Activated CD8-positive, alpha-beta memory T cell treated with anti-CD3 and anti-CD28 coated beads, Interleukin-2, amount 50 U/mL, for 1 hour (primary cell): ENCODE measurements around the gene GYG1.

ENCODE experiments used
- DNase-seq: peaks from one replicate; pipeline ENCODE4 v3.0.0-alpha.2; 2020; ENCODE audit errors: extremely low read depth

The GYG1 gene

GRCh38 chr3:149016669-149017541, 25.6 kb downstream of the GYG1 start:
- no peak for DNase-seq

GRCh38 chr3:149018247-149018646, 26.9 kb downstream of the GYG1 start:
- DNase-seq: no peak

- no peak for DNase-seq
Observed at GRCh38 chr3:149019580-149019979, 28.2 kb downstream of the GYG1 start.

GRCh38 chr3:149020196-149020838, 29.0 kb downstream of the GYG1 start:
- no peak for DNase-seq

GRCh38 chr3:149020839-149021252, 29.5 kb downstream of the GYG1 start:
- DNase-seq: no peak

GRCh38 chr3:149021830-149022229, 30.5 kb downstream of the GYG1 start:
- DNase-seq: no peak

- no peak for DNase-seq
Observed at GRCh38 chr3:149023951-149024350, 32.6 kb downstream of the GYG1 start.

GRCh38 chr3:149026718-149027117, 35.4 kb downstream of the GYG1 start:
- DNase-seq: no peak

- no peak for DNase-seq
Observed at GRCh38 chr3:149031096-149031495, 39.8 kb downstream of the GYG1 start.

GRCh38 chr3:149037684-149038083, 46.3 kb downstream of the GYG1 start:
- no peak for DNase-seq

- DNase-seq: no peak
Observed at GRCh38 chr3:149038322-149038721, 47.0 kb downstream of the GYG1 start.

GRCh38 chr3:149042789-149043386, 51.5 kb downstream of the GYG1 start:
- no peak for DNase-seq

GRCh38 chr3:149044339-149045083, 53.2 kb downstream of the GYG1 start:
- DNase-seq: no peak

- DNase-seq: no peak
Observed at GRCh38 chr3:149055575-149055974, 64.2 kb downstream of the GYG1 start.

- DNase-seq: no peak
Observed at GRCh38 chr3:149058198-149058597, 66.9 kb downstream of the GYG1 start.

GRCh38 chr3:149058602-149059001, 67.3 kb downstream of the GYG1 start:
- DNase-seq: no peak

GRCh38 chr3:149061776-149062175, 70.4 kb downstream of the GYG1 start:
- no peak for DNase-seq

GRCh38 chr3:149067883-149068282, 76.5 kb downstream of the GYG1 start:
- no peak for DNase-seq
